ENCODE data around the gene SMARCD1.

The SMARCD1 gene

GRCh38 chr12:50057000-50057841, 27.9 kb upstream of the SMARCD1 start, which contains the start of gene ASIC1:
ASIC1 (plus strand) TSS chr12:50057596; CDS start chr12:50058767, 1,171 bp downstream.
- DNase-seq = peak in 1 of 2 donors; percentile 47

GRCh38 chr12:50057896-50058670, 27.1 kb upstream of the SMARCD1 start:
- no peak for DNase-seq

GRCh38 chr12:50058743-50059312, 26.3 kb upstream of the SMARCD1 start:
- DNase-seq = no peak

- peak; percentile 40 to 74 for DNase-seq
These were observed 25.6 kb upstream of the SMARCD1 start for GRCh38 chr12:50059440-50060119.

GRCh38 chr12:50060120-50060468, 25.0 kb upstream of the SMARCD1 start:
- no peak for DNase-seq

- peak; percentile 81 to 87 for DNase-seq
These were observed 24.0 kb upstream of the SMARCD1 start for GRCh38 chr12:50061171-50061570.

GRCh38 chr12:50061946-50062686, 23.0 kb upstream of the SMARCD1 start:
- no peak for DNase-seq

- DNase-seq = no peak
These were observed 22.2 kb upstream of the SMARCD1 start for GRCh38 chr12:50062728-50063460.

GRCh38 chr12:50065726-50066310, 19.3 kb upstream of the SMARCD1 start:
- DNase-seq = no peak

GRCh38 chr12:50066402-50066801, 18.7 kb upstream of the SMARCD1 start:
- DNase-seq = peak; percentile 77 to 83

GRCh38 chr12:50069069-50069468, 16.1 kb upstream of the SMARCD1 start:
- no peak for DNase-seq

- DNase-seq = peak; percentile 21 to 32
These were observed 15.6 kb upstream of the SMARCD1 start for GRCh38 chr12:50069539-50069938.

GRCh38 chr12:50070314-50071060, 14.7 kb upstream of the SMARCD1 start:
- peak; percentile 89 for DNase-seq

GRCh38 chr12:50072198-50072907, 12.8 kb upstream of the SMARCD1 start:
- no peak for DNase-seq

- DNase-seq = no peak
These were observed 11.9 kb upstream of the SMARCD1 start for GRCh38 chr12:50073206-50073605.

GRCh38 chr12:50073712-50074111, 11.4 kb upstream of the SMARCD1 start:
- no peak for DNase-seq

GRCh38 chr12:50074936-50075807, 10.0 kb upstream of the SMARCD1 start:
- peak; percentile 80 to 84 for DNase-seq

GRCh38 chr12:50075808-50076170, 9.4 kb upstream of the SMARCD1 start:
- DNase-seq = no peak

GRCh38 chr12:50077099-50077498, 8.0 kb upstream of the SMARCD1 start:
- no peak for DNase-seq
